AG04449 (cell line): ENCODE data around the gene SYMPK.

Source experiments
- CTCF ChIA-PET: fragments of 350-600 bp; formaldehyde crosslinking; extraction: SDS; loops from one replicate; lab custom pipeline; 2021; ENCODE audit warnings: antibody characterized with exemption; lab: Yijun Ruan, JAX
- POLR2A ChIA-PET: fragments of 400-600, 350-600 bp; formaldehyde crosslinking; extraction: SDS; loops from one replicate; lab custom pipeline; 2020; ENCODE audit warnings: antibody characterized with exemption, inconsistent platforms; lab: Yijun Ruan, JAX
- DNase-seq: peaks from one replicate; pipeline ENCODE4 v3.0.0-alpha.2; 2010; ENCODE audit warnings: low read depth, low spot score
- H3K4me3 ChIP-seq: 2 replicates; pipeline ENCODE4 v1.5.1; 2011; ENCODE audit warnings: low read depth, mild to moderate bottlenecking, control low read depth, low read length
- TF ChIP-seq, protein P1 (sequence below): IDR thresholded peaks from one replicate; pipeline ENCODE4 v1.5.1; 2011; ENCODE audit warnings: mild to moderate bottlenecking, moderate library complexity, low read length, control low read depth, inconsistent platforms; ENCODE audit not compliant: insufficient read depth; ENCODE audit errors: missing control alignments

Gene SYMPK

DNA sequence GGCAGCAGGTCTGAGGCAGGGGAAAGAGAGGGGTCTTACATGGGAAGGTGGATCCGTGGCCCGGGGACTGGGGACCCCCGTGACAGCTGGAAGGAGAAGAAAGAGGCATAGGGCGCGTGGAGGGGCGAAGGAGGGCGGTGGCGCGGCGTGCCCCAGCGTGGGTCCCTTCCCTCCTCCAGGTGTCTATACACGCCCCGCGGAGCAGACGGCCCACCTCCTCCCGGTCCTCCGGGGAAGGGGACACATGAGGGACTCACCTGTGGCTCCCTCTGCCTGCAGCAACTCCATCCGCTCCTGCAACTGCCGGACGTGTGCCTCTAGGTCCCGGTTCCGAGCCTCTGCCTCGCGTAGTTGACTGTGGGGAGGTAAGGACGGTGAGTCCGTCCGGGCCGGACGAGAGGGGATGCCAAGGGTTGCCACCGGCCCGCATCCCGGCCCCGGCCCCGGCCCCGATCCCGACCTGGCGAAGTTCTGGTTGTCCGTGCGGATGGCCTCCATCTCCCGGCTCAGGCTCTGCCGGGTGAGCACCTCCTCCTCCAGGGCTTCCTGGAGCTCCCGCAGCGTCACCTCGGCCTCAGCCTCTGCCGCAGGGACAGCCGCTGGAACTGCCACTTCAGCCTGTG lies 91.5 kb downstream of the SYMPK start:
- TF ChIP-seq, protein P1, sequence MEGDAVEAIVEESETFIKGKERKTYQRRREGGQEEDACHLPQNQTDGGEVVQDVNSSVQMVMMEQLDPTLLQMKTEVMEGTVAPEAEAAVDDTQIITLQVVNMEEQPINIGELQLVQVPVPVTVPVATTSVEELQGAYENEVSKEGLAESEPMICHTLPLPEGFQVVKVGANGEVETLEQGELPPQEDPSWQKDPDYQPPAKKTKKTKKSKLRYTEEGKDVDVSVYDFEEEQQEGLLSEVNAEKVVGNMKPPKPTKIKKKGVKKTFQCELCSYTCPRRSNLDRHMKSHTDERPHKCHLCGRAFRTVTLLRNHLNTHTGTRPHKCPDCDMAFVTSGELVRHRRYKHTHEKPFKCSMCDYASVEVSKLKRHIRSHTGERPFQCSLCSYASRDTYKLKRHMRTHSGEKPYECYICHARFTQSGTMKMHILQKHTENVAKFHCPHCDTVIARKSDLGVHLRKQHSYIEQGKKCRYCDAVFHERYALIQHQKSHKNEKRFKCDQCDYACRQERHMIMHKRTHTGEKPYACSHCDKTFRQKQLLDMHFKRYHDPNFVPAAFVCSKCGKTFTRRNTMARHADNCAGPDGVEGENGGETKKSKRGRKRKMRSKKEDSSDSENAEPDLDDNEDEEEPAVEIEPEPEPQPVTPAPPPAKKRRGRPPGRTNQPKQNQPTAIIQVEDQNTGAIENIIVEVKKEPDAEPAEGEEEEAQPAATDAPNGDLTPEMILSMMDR, result no peak
- no peak overlapping the region for H3K4me3 ChIP-seq
- ChIA-PET CTCF (interaction anchor here (1.0 to 9.9 kb wide), 7 partner anchors 11 to 46 kb away, joined by 3 to 170 read pairs (median 36); partner anchors contain the start of genes DMPK and DMWD), POLR2A (interaction anchor here (0.9 to 6.2 kb wide), 5 partner anchors 10 to 68 kb away, joined by 3 to 65 read pairs (median 31); partner anchors contain the start of gene DMPK)
- no peak for DNase-seq

DNA sequence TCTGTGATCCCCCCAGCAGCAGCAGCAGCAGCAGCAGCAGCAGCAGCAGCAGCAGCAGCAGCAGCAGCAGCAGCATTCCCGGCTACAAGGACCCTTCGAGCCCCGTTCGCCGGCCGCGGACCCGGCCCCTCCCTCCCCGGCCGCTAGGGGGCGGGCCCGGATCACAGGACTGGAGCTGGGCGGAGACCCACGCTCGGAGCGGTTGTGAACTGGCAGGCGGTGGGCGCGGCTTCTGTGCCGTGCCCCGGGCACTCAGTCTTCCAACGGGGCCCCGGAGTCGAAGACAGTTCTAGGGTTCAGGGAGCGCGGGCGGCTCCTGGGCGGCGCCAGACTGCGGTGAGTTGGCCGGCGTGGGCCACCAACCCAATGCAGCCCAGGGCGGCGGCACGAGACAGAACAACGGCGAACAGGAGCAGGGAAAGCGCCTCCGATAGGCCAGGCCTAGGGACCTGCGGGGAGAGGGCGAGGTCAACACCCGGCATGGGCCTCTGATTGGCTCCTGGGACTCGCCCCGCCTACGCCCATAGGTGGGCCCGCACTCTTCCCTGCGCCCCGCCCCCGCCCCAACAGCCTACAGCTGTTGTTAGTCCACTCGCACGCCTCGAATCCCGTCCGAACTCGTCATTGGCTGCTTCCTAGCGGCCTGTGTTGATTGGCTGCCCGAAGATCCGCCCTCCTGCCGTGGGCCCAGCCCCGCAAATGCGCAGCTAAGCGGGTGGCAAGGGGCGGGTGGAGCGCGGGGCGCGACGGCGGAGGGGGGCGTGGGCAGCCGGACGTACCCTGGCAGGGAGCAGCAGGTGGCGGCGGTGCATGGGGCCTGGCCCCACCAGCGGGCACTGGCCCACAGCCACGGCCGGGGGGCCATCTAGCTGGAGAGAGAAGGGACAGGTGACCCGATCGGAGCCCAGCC lies 92.5 kb downstream of the SYMPK start:
- POLR2A ChIA-PET, result interaction anchor here (0.6 to 6.2 kb wide), 14 partner anchors 9 to 415 kb away, joined by 3 to 65 read pairs (median 5); partner anchors contain the start of genes DMPK, FBXO46, QPCTL and SNRPD2

DNA sequence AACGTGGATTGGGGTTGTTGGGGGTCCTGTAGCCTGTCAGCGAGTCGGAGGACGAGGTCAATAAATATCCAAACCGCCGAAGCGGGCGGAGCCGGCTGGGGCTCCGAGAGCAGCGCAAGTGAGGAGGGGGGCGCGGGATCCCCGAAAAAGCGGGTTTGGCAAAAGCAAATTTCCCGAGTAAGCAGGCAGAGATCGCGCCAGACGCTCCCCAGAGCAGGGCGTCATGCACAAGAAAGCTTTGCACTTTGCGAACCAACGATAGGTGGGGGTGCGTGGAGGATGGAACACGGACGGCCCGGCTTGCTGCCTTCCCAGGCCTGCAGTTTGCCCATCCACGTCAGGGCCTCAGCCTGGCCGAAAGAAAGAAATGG lies 93.1 kb downstream of the SYMPK start:
- CTCF ChIA-PET, result interaction anchor here (0.8 to 9.9 kb wide), 23 partner anchors 9 to 113 kb away, joined by 3 to 170 read pairs (median 6); partner anchors contain the start of genes DMPK, DMWD, FBXO46 and QPCTL
- no peak for DNase-seq

More for the DNA sequence above, 92.5 kb downstream of the SYMPK start:
- DNase-seq, result peak; percentile 86
- peak overlapping the region; percentile 58 for H3K4me3 ChIP-seq
- CTCF ChIA-PET, result interaction anchor here (0.8 to 9.9 kb wide), 18 partner anchors 8 to 112 kb away, joined by 3 to 170 read pairs (median 11); partner anchors contain the start of genes DMPK, DMWD, FBXO46 and QPCTL
- TF ChIP-seq, protein P1, result peak; percentile 93

DNA sequence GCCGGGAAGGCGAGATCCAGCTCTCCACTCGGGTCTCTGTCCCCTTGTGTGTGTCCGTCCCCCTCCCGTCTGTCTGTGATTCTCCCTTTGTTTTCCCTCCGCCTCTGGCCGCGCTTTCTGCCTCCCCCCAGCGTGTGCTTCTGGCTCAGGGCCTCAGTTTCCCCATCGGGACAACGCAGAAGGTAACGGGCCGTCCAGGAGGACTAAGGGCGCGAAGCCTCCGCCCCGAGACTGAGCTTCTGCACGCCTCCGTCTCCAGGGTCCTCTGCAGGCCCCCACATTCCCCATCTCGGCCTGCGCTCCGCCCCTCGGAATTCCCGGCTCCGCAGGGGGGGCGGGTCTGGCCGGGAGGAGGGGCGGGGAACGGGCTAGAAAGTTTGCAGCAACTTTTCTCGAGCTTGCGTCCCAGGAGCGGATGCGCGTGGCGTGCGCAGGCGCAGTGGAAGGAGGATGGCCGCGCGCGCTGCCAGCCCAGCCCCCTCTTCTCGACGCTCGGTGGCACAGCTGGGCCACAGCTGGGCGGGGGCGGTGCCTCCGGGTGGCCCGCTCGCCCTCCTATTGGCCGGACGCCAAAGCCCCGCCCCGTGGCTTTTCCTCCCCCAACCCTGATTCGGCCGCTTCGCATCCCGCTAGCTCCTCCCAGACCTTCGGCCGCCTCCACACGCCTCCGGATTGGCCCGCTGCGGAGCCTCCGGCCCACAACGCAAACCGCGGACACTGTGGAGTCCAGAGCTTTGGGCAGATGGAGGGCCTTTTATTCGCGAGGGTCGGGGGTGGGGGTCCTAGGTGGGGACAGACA lies 93.8 kb downstream of the SYMPK start, which contains the start of gene SIX5:
Gene SIX5, minus strand, starts transcription at position 269 of the 799 bp plus-strand sequence. CDS start 408 bp downstream, outside the sequence.
- TF ChIP-seq, protein P1, result no peak
- H3K4me3 ChIP-seq, result peak within 1 kb of the TSS; percentile 77
- DNase-seq, result peak; percentile 73
- ChIA-PET CTCF (interaction anchor here (0.6 to 9.9 kb wide), 27 partner anchors 9 to 256 kb away, joined by 3 to 170 read pairs (median 6); partner anchors contain the start of genes DMPK, DMWD, FBXO46 and QPCTL), POLR2A (interaction anchor here (0.6 to 6.2 kb wide), 13 partner anchors 13 to 76 kb away, joined by 3 to 65 read pairs (median 6); partner anchors contain the start of genes DMPK, DMWD, FBXO46 and QPCTL)

More for the DNA sequence above, 93.1 kb downstream of the SYMPK start:
- TF ChIP-seq, protein P1, result no peak
- POLR2A ChIA-PET, result interaction anchor here (0.6 to 6.2 kb wide), 9 partner anchors 12 to 77 kb away, joined by 3 to 65 read pairs (median 15); partner anchors contain the start of genes DMPK, DMWD, FBXO46 and QPCTL
- peak overlapping the region; percentile 58 for H3K4me3 ChIP-seq

DNA sequence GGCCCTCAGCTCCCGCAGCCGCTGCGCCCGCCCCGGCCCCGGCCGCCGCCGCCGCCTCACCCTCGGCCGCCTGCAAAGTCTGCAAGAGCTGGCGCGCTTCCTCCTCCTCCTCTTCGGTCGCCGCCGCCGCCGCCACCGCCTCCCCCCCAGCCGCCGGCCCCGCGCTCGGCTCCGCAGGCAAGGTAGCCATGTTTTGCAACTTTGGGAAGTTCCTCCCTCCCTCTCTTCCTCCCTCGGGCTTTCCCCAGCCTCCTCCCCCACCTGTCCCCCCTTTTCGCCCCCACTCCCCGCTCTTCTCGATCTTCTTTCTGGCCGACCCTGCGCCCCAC lies 94.3 kb downstream of the SYMPK start:
- peak overlapping the region; percentile 77 for H3K4me3 ChIP-seq
- POLR2A ChIA-PET, result interaction anchor here (0.8 to 6.2 kb wide), 9 partner anchors 13 to 76 kb away, joined by 4 to 65 read pairs (median 15); partner anchors contain the start of genes DMPK, DMWD, FBXO46 and QPCTL
- TF ChIP-seq, protein P1, result no peak
- DNase-seq, result no peak
- CTCF ChIA-PET, result interaction anchor here (0.7 to 9.9 kb wide), 16 partner anchors 10 to 78 kb away, joined by 3 to 170 read pairs (median 4); partner anchors contain the start of genes DMPK and QPCTL
